Amniotic stem cell (primary cell): ENCODE measurements around the gene FAM50A.
"Not testable (repeated sequence)": the region's sequence is repeated elsewhere in the genome, so short reads cannot be mapped to it uniquely, and the experiment has no call there.

ENCODE experiments used
- DNase-seq: peaks from one replicate; lab custom pipeline; 2025; lab: John Stamatoyannopoulos, UW

Gene FAM50A

GRCh38 chrX:154443992-154444754, at the start of gene FAM50A:
Gene FAM50A (plus strand): TSS chrX:154444141. CDS start chrX:154444236, 95 bp downstream.
- DNase-seq, result peak; percentile 43

GRCh38 chrX:154396363-154396762, 47.6 kb upstream of the FAM50A start:
- not testable (repeated sequence) for DNase-seq

GRCh38 chrX:154396973-154397887, 46.7 kb upstream of the FAM50A start:
- DNase-seq, result peak; percentile 17

GRCh38 chrX:154397888-154398667, 45.9 kb upstream of the FAM50A start, which contains the start of gene RPL10:
Gene RPL10 (plus strand): TSS chrX:154398377. CDS start chrX:154398520, 143 bp downstream.
- peak; percentile 84 for DNase-seq

GRCh38 chrX:154398668-154399526, 45.0 kb upstream of the FAM50A start:
- DNase-seq, result peak; percentile 15

- DNase-seq, result no peak
These were observed 44.2 kb upstream of the FAM50A start for GRCh38 chrX:154399527-154400368.

GRCh38 chrX:154400369-154400817, 43.5 kb upstream of the FAM50A start:
- DNase-seq, result not testable (repeated sequence)

GRCh38 chrX:154401045-154401799, 42.7 kb upstream of the FAM50A start:
- no peak for DNase-seq

GRCh38 chrX:154401918-154402621, 41.9 kb upstream of the FAM50A start:
- no peak for DNase-seq

- DNase-seq, result no peak
These were observed 41.3 kb upstream of the FAM50A start for GRCh38 chrX:154402622-154403127.

- DNase-seq, result no peak
These were observed 40.7 kb upstream of the FAM50A start for GRCh38 chrX:154403192-154403591.

- no peak for DNase-seq
These were observed 40.1 kb upstream of the FAM50A start for GRCh38 chrX:154403858-154404257.

- no peak for DNase-seq
These were observed 39.2 kb upstream of the FAM50A start for GRCh38 chrX:154404625-154405192.

GRCh38 chrX:154408659-154409221, 35.2 kb upstream of the FAM50A start:
- DNase-seq, result no peak

- DNase-seq, result peak; percentile 57
These were observed 34.6 kb upstream of the FAM50A start, which contains the start of gene DNASE1L1 for GRCh38 chrX:154409222-154409871. Gene DNASE1L1 (minus strand): TSS chrX:154409254. CDS start chrX:154405568, 3,686 bp downstream.

GRCh38 chrX:154411981-154412340, 32.0 kb upstream of the FAM50A start:
- DNase-seq, result no peak

- DNase-seq, result no peak
These were observed 31.5 kb upstream of the FAM50A start for GRCh38 chrX:154412468-154412867.
